HepG2 (cell line): ENCODE measurements around the gene MYO18A. TPM values are rescaled to one million over a fixed set of nuclear protein-coding genes. Genes with fewer than 3 reads are reported as not detected.

Experiments
- ARID2 ChIP-seq: sonication (generic); formaldehyde crosslinking; IDR thresholded peaks from 2 replicates; pipeline ENCODE4 v1.8.1; 2022; ENCODE audit warnings: mild to moderate bottlenecking, missing genetic modification reagents, borderline replicate concordance
- BHLHE40 ChIP-seq: IDR thresholded peaks from 2 replicates; pipeline ENCODE4 v1.6.1; 2011; ENCODE audit warnings: low read length, improper control_type of control experiment
- DNMT1 ChIP-seq: sonication (generic); formaldehyde crosslinking; IDR thresholded peaks from 2 replicates; pipeline ENCODE4 v1.5.1; 2020; ENCODE audit warnings: mild to moderate bottlenecking, missing genetic modification reagents
- GFI1 ChIP-seq: sonication (generic); formaldehyde crosslinking; IDR thresholded peaks from 2 replicates; pipeline ENCODE4 v1.5.0; 2020; ENCODE audit warnings: missing genetic modification reagents, mild to moderate bottlenecking, borderline replicate concordance
- HOXA3 ChIP-seq: sonication (generic); formaldehyde crosslinking; IDR thresholded peaks from 2 replicates; pipeline ENCODE4 v1.5.0; 2020; ENCODE audit warnings: missing genetic modification reagents
- JUN ChIP-seq: sonication (generic); formaldehyde crosslinking; IDR thresholded peaks from 2 replicates; pipeline ENCODE4 v1.4.0; 2020; ENCODE audit warnings: mild to moderate bottlenecking, missing genetic modification reagents
- MEIS2 ChIP-seq: sonication (generic); formaldehyde crosslinking; IDR thresholded peaks from 2 replicates; pipeline ENCODE4 v1.9.0; 2021; ENCODE audit warnings: mild to moderate bottlenecking, missing genetic modification reagents
- MIER3 ChIP-seq: IDR thresholded peaks from 2 replicates; pipeline ENCODE4 v1.6.1; 2016; ENCODE audit warnings: missing compliant biosample characterization, borderline replicate concordance
- NR2F6 ChIP-seq, 2 experiments: IDR thresholded peaks; 2 replicates each; pipeline ENCODE4 v1.6.1; 2016; ENCODE audit warnings: antibody characterized with exemption in 1 of 2, mild to moderate bottlenecking in 1 of 2
- REPIN1 ChIP-seq: sonication (generic); formaldehyde crosslinking; IDR thresholded peaks from 2 replicates; pipeline ENCODE4 v1.8.0; 2022; ENCODE audit warnings: missing genetic modification reagents, low read depth, mild to moderate bottlenecking, borderline replicate concordance
- SATB2 ChIP-seq: sonication (generic); formaldehyde crosslinking; IDR thresholded peaks from 2 replicates; pipeline ENCODE4 v1.5.0; 2020; ENCODE audit warnings: missing genetic modification reagents
- SMYD3 ChIP-seq: sonication (generic); formaldehyde crosslinking; IDR thresholded peaks from 2 replicates; pipeline ENCODE4 v1.8.1; 2023; ENCODE audit warnings: mild to moderate bottlenecking, missing genetic modification reagents
- SP4 ChIP-seq: sonication (generic); formaldehyde crosslinking; IDR thresholded peaks from 2 replicates; pipeline ENCODE4 v1.8.1; 2023; ENCODE audit warnings: mild to moderate bottlenecking, missing genetic modification reagents
- ZC3H4 ChIP-seq: sonication (generic); formaldehyde crosslinking; IDR thresholded peaks from 2 replicates; pipeline ENCODE4 v1.4.0; 2020; ENCODE audit warnings: missing genetic modification reagents, borderline replicate concordance
- ZEB1 ChIP-seq: IDR thresholded peaks from 2 replicates; pipeline ENCODE4 v1.6.1; 2012; ENCODE audit warnings: mild to moderate bottlenecking, low read depth, inconsistent platforms; ENCODE audit not compliant: insufficient replicate concordance
- ZNF317 ChIP-seq: sonication (generic); formaldehyde crosslinking; IDR thresholded peaks from 2 replicates; pipeline ENCODE4 v1.5.0; 2020; ENCODE audit warnings: mild to moderate bottlenecking, missing genetic modification reagents
- ZNF615 ChIP-seq: sonication (generic); formaldehyde crosslinking; IDR thresholded peaks from 2 replicates; pipeline ENCODE4 v1.5.0; 2020; ENCODE audit warnings: mild to moderate bottlenecking, missing genetic modification reagents, borderline replicate concordance
- polyA plus RNA-seq, 8 experiments: library from polyadenylated mRNA; depleted of rRNA in 3 of 8; stranded (reverse) in 7 of 8; unstranded in 1 of 8; fragments of >200 nt; fragmentation: Illumina TruSeq in 4 of 8; extraction: Trizol in 4 of 8; gene quantifications; 2 replicates each; pipeline versions ENCODE4 v1.2.1 to v1.2.3, GENCODE V29; 2011 to 2016; ENCODE audit warnings: low read depth in 4 of 8, missing spikeins in 1 of 8, mixed read lengths in 1 of 8; ENCODE audit not compliant: insufficient read depth in 1 of 8
- total RNA-seq, 5 experiments: library from RNA; depleted of rRNA; stranded (reverse); fragments of >200 nt; fragmentation: Illumina TruSeq; extraction: Trizol; gene quantifications; 2 replicates each; pipeline ENCODE4 v1.2.3, GENCODE V29; 2016; ENCODE audit warnings: low read depth in 1 of 5
- TF ChIP-seq, protein P1 (sequence below): sonication (generic); formaldehyde crosslinking; IDR thresholded peaks from 2 replicates; pipeline ENCODE4 v1.4.0; 2020; ENCODE audit warnings: missing genetic modification reagents
- TF ChIP-seq, protein P2 (sequence below): sonication (generic); formaldehyde crosslinking; IDR thresholded peaks from 2 replicates; pipeline ENCODE4 v1.5.1; 2020; ENCODE audit warnings: missing genetic modification reagents, mild to moderate bottlenecking, borderline replicate concordance
- TF ChIP-seq, protein P3 (sequence below): sonication (generic); formaldehyde crosslinking; IDR thresholded peaks from 2 replicates; pipeline ENCODE4 v1.5.0; 2020; ENCODE audit warnings: mild to moderate bottlenecking, missing genetic modification reagents
- TF ChIP-seq, protein P4 (sequence below): sonication (generic); formaldehyde crosslinking; IDR thresholded peaks from 2 replicates; pipeline ENCODE4 v1.4.0; 2020; ENCODE audit warnings: mild to moderate bottlenecking, missing genetic modification reagents, borderline replicate concordance

Gene MYO18A
- total and polyA plus RNA-seq, 2 of the 13 experiments (the other 11 are each of a cell fraction or from before 2014, with no cell fraction given): 16.8 to 24.8 TPM

DNA sequence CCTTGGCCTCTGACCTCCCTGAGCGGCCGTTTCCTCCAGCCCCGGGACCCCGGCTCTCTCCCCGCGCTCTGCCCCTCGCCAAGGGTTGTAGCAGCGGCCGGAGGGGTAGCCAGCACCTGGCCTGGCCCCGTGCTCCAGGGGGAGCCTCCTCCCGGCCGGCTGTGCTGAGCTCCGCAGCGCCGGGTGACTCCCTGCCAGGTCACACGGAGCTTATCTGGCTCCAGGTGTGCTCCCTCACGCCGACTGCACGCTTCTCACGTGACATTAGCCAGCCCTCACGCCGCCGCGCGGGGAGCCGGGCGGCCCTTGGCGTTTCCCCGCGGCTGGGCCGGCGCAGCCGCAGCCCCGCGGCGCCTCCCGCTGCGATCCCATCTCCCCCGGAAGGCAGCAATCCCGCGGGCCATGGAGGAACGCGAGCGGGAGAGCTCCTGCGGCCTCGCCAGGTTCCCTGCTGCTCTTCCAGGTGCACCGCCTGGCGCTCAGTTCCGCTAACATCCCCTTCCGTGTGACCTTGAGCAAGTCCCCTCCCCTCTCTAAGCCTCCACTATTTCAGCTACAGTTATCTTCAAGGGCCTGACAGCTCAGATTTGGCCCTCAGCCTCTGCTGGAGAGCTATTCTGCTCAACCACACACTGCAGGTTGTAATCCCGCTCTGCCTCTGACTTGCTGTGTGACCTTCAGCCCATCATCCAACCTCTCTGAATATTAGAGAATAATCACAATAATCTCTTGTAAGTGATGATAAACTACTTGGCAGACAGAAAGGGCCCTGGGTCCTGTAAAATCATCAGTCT is 3.4 kb downstream of the MYO18A start (continued):
- TF ChIP-seq HOXA3 (CRISPR knock-in tag) (peak; percentile 69; the same call in 1 of the 2 replicates), BHLHE40 (peak; percentile 99), ZNF615 (CRISPR knock-in tag) (no peak), SP4 (peak; percentile 70), ZC3H4 (CRISPR knock-in tag) (peak; percentile 37; the same call in 1 of the 2 replicates), SMYD3 (peak; percentile 31; the same call in 1 of the 2 replicates), NR2F6 (IDR thresholded peaks at IDR 0.05) (peak; percentile 45; the same call in 1 of the 2 replicates), NR2F6 (CRISPR knock-in tag; IDR thresholded peaks at IDR 0.05) (peak; percentile 68), REPIN1 (CRISPR knock-in tag) (0 out of 2 replicates have a peak, but pooled peaks have one; percentile 41), JUN (CRISPR knock-in tag) (0 out of 2 replicates have a peak, but pooled peaks have one; percentile 42), MIER3 (CRISPR knock-in tag) (peak; percentile 12; the same call in 1 of the 2 replicates), GFI1 (CRISPR knock-in tag) (peak; percentile 71; the same call in 1 of the 2 replicates), ZEB1 (peak; percentile 58), SATB2 (CRISPR knock-in tag) (no peak), ARID2 (0 out of 2 replicates have a peak, but pooled peaks have one; percentile 57), ZNF317 (CRISPR knock-in tag) (no peak; the same call in 1 of the 2 replicates), DNMT1 (peak; percentile 27; the same call in 1 of the 2 replicates), MEIS2 (CRISPR knock-in tag) (peak; percentile 48; the same call in 1 of the 2 replicates)
- TF ChIP-seq, protein P1, sequence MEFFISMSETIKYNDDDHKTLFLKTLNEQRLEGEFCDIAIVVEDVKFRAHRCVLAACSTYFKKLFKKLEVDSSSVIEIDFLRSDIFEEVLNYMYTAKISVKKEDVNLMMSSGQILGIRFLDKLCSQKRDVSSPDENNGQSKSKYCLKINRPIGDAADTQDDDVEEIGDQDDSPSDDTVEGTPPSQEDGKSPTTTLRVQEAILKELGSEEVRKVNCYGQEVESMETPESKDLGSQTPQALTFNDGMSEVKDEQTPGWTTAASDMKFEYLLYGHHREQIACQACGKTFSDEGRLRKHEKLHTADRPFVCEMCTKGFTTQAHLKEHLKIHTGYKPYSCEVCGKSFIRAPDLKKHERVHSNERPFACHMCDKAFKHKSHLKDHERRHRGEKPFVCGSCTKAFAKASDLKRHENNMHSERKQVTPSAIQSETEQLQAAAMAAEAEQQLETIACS (CRISPR knock-in tag): no peak
- TF ChIP-seq, protein P2, sequence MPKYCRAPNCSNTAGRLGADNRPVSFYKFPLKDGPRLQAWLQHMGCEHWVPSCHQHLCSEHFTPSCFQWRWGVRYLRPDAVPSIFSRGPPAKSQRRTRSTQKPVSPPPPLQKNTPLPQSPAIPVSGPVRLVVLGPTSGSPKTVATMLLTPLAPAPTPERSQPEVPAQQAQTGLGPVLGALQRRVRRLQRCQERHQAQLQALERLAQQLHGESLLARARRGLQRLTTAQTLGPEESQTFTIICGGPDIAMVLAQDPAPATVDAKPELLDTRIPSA (CRISPR knock-in tag): no peak
- TF ChIP-seq, protein P3, sequence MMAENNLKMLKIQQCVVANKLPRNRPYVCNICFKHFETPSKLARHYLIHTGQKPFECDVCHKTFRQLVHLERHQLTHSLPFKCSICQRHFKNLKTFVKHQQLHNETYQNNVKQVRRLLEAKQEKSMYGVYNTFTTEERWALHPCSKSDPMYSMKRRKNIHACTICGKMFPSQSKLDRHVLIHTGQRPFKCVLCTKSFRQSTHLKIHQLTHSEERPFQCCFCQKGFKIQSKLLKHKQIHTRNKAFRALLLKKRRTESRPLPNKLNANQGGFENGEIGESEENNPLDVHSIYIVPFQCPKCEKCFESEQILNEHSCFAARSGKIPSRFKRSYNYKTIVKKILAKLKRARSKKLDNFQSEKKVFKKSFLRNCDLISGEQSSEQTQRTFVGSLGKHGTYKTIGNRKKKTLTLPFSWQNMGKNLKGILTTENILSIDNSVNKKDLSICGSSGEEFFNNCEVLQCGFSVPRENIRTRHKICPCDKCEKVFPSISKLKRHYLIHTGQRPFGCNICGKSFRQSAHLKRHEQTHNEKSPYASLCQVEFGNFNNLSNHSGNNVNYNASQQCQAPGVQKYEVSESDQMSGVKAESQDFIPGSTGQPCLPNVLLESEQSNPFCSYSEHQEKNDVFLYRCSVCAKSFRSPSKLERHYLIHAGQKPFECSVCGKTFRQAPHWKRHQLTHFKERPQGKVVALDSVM (CRISPR knock-in tag): peak; percentile 59
- TF ChIP-seq, protein P4, sequence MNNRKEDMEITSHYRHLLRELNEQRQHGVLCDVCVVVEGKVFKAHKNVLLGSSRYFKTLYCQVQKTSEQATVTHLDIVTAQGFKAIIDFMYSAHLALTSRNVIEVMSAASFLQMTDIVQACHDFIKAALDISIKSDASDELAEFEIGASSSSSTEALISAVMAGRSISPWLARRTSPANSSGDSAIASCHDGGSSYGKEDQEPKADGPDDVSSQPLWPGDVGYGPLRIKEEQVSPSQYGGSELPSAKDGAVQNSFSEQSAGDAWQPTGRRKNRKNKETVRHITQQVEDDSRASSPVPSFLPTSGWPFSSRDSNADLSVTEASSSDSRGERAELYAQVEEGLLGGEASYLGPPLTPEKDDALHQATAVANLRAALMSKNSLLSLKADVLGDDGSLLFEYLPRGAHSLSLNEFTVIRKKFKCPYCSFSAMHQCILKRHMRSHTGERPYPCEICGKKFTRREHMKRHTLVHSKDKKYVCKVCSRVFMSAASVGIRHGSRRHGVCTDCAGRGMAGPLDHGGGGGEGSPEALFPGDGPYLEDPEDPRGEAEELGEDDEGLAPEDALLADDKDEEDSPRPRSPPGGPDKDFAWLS: no peak
